ENCODE measurements around the gene EME1. TPM values are rescaled to one million over a fixed set of nuclear protein-coding genes. Genes with fewer than 3 reads are reported as not detected.

Gene EME1
- total RNA-seq, 2 donors from 2014 or later: 0.55 to 1.3 TPM

GRCh38 chr17:50339381-50339780, 33.6 kb upstream of the EME1 start:
- Mint-ChIP-seq H3K27ac (no peak overlapping the region), H3K27me3 (peaks cover 5% of the 10 kb centered on the region), H3K4me1 (no peaks in the 10 kb centered on the region), H3K4me3 (no peak overlapping the region), H3K36me3 (ENCODE audit: low read depth) (no peaks in the 10 kb centered on the region)
- ATAC-seq (no peak), DNase-seq (no peak)
- H3K9me3 ChIP-seq (ENCODE audit: control insufficient read depth, low read length, poor library complexity, severe bottlenecking): no peaks in the 10 kb centered on the region

- peak overlapping the region; percentile 25 for H3K4me3 Mint-ChIP-seq
- peak overlapping the region; percentile 84 for H3K27ac Mint-ChIP-seq
These were observed 28.2 kb upstream of the EME1 start for GRCh38 chr17:50344731-50345365.

GRCh38 chr17:50345432-50346312, 27.4 kb upstream of the EME1 start, which contains the start of gene XYLT2:
Gene XYLT2 (plus strand): TSS chr17:50346126. CDS start chr17:50346141, 15 bp downstream.
- no peaks in the 10 kb centered on the region for H3K9me3 ChIP-seq (ENCODE audit: control insufficient read depth, low read length, poor library complexity, severe bottlenecking)
- DNase-seq (peak; percentile 93 to 97 (median 95)), ATAC-seq (peak; percentile 95)
- Mint-ChIP-seq H3K36me3 (ENCODE audit: low read depth) (no peaks in the 10 kb centered on the region), H3K27me3 (no peaks in the 10 kb centered on the region), H3K4me1 (peaks cover 18% of the 10 kb centered on the region), H3K4me3 (peak within 1 kb of the TSS; percentile 93), H3K27ac (peak within 1 kb of the TSS; percentile 84)

More at GRCh38 chr17:50344731-50345365, 28.2 kb upstream of the EME1 start:
- ATAC-seq (no peak), DNase-seq (no peak)
- no peaks in the 10 kb centered on the region for H3K9me3 ChIP-seq (ENCODE audit: control insufficient read depth, low read length, poor library complexity, severe bottlenecking)
- peaks cover 18% of the 10 kb centered on the region for H3K4me1 Mint-ChIP-seq
- no peaks in the 10 kb centered on the region for H3K36me3 Mint-ChIP-seq (ENCODE audit: low read depth)
- no peaks in the 10 kb centered on the region for H3K27me3 Mint-ChIP-seq

- no peaks in the 10 kb centered on the region for H3K36me3 Mint-ChIP-seq (ENCODE audit: low read depth)
These were observed 26.5 kb upstream of the EME1 start for GRCh38 chr17:50346313-50347116.

GRCh38 chr17:50347117-50347893, 25.7 kb upstream of the EME1 start:
- H3K36me3 Mint-ChIP-seq (ENCODE audit: low read depth): peaks cover 3% of the 10 kb centered on the region
- H3K4me3 Mint-ChIP-seq: peak overlapping the region; percentile 93
- ATAC-seq (no peak), DNase-seq (no peak)
- H3K27me3 Mint-ChIP-seq: no peaks in the 10 kb centered on the region
- no peaks in the 10 kb centered on the region for H3K9me3 ChIP-seq (ENCODE audit: control insufficient read depth, low read length, poor library complexity, severe bottlenecking)
- peak overlapping the region; percentile 84 for H3K27ac Mint-ChIP-seq
- peaks cover 27% of the 10 kb centered on the region for H3K4me1 Mint-ChIP-seq

More at GRCh38 chr17:50346313-50347116, 26.5 kb upstream of the EME1 start:
- H3K9me3 ChIP-seq (ENCODE audit: control insufficient read depth, low read length, poor library complexity, severe bottlenecking): no peaks in the 10 kb centered on the region
- H3K27me3 Mint-ChIP-seq: no peaks in the 10 kb centered on the region
- ATAC-seq (peak; percentile 68), DNase-seq (peak in 1 of 3 donors; percentile 26)
- peaks cover 21% of the 10 kb centered on the region for H3K4me1 Mint-ChIP-seq
- peak overlapping the region; percentile 84 for H3K27ac Mint-ChIP-seq
- H3K4me3 Mint-ChIP-seq: peak overlapping the region; percentile 93

- ATAC-seq (no peak), DNase-seq (no peak)
- Mint-ChIP-seq H3K4me3 (peak overlapping the region; percentile 70), H3K27ac (peak overlapping the region; percentile 84), H3K36me3 (ENCODE audit: low read depth) (peaks cover 4% of the 10 kb centered on the region), H3K27me3 (no peaks in the 10 kb centered on the region), H3K4me1 (peaks cover 29% of the 10 kb centered on the region)
- no peaks in the 10 kb centered on the region for H3K9me3 ChIP-seq (ENCODE audit: control insufficient read depth, low read length, poor library complexity, severe bottlenecking)
These were observed 25.1 kb upstream of the EME1 start for GRCh38 chr17:50347894-50348291.

GRCh38 chr17:50348522-50349242, 24.3 kb upstream of the EME1 start:
- peaks cover 7% of the 10 kb centered on the region for H3K36me3 Mint-ChIP-seq (ENCODE audit: low read depth)
- peak overlapping the region; percentile 28 for H3K4me3 Mint-ChIP-seq
- DNase-seq (no peak), ATAC-seq (no peak)
- H3K9me3 ChIP-seq (ENCODE audit: control insufficient read depth, low read length, poor library complexity, severe bottlenecking): no peaks in the 10 kb centered on the region
- H3K27ac Mint-ChIP-seq: peak overlapping the region; percentile 91
- peaks cover 29% of the 10 kb centered on the region for H3K4me1 Mint-ChIP-seq
- no peaks in the 10 kb centered on the region for H3K27me3 Mint-ChIP-seq

GRCh38 chr17:50349243-50349600, 23.8 kb upstream of the EME1 start:
- ATAC-seq (no peak), DNase-seq (no peak)
- Mint-ChIP-seq H3K27ac (peak overlapping the region; percentile 91), H3K27me3 (no peaks in the 10 kb centered on the region), H3K4me3 (no peak overlapping the region), H3K4me1 (peaks cover 29% of the 10 kb centered on the region), H3K36me3 (ENCODE audit: low read depth) (peaks cover 10% of the 10 kb centered on the region)
- H3K9me3 ChIP-seq (ENCODE audit: control insufficient read depth, low read length, poor library complexity, severe bottlenecking): no peaks in the 10 kb centered on the region

GRCh38 chr17:50350733-50351132, 22.3 kb upstream of the EME1 start:
- Mint-ChIP-seq H3K36me3 (ENCODE audit: low read depth) (peaks cover 11% of the 10 kb centered on the region), H3K27ac (peak overlapping the region; percentile 72), H3K4me1 (peaks cover 29% of the 10 kb centered on the region), H3K4me3 (no peak overlapping the region), H3K27me3 (no peaks in the 10 kb centered on the region)
- no peak for ATAC-seq
- no peak for DNase-seq
- no peaks in the 10 kb centered on the region for H3K9me3 ChIP-seq (ENCODE audit: control insufficient read depth, low read length, poor library complexity, severe bottlenecking)

GRCh38 chr17:50352072-50352692, 20.8 kb upstream of the EME1 start:
- no peaks in the 10 kb centered on the region for H3K9me3 ChIP-seq (ENCODE audit: control insufficient read depth, low read length, poor library complexity, severe bottlenecking)
- ATAC-seq (no peak), DNase-seq (no peak)
- H3K4me3 Mint-ChIP-seq: no peak overlapping the region
- H3K27ac Mint-ChIP-seq: peak overlapping the region; percentile 86
- peaks cover 26% of the 10 kb centered on the region for H3K4me1 Mint-ChIP-seq
- no peaks in the 10 kb centered on the region for H3K27me3 Mint-ChIP-seq
- H3K36me3 Mint-ChIP-seq (ENCODE audit: low read depth): peaks cover 11% of the 10 kb centered on the region

- Mint-ChIP-seq H3K27me3 (no peaks in the 10 kb centered on the region), H3K4me1 (peaks cover 22% of the 10 kb centered on the region), H3K36me3 (ENCODE audit: low read depth) (peaks cover 11% of the 10 kb centered on the region), H3K4me3 (no peak overlapping the region), H3K27ac (no peak overlapping the region)
- DNase-seq (no peak), ATAC-seq (no peak)
- no peaks in the 10 kb centered on the region for H3K9me3 ChIP-seq (ENCODE audit: control insufficient read depth, low read length, poor library complexity, severe bottlenecking)
These were observed 20.1 kb upstream of the EME1 start for GRCh38 chr17:50352693-50353599.

Measured in T-helper 17 cell (primary cell).